Esophagus (tissue), 2 donors: ENCODE measurements around the gene ASCC3. TPM values are rescaled to one million over a fixed set of nuclear protein-coding genes. Genes with fewer than 3 reads are reported as not detected.
"Not testable (repeated sequence)": the region's sequence is repeated elsewhere in the genome, so short reads cannot be mapped to it uniquely, and the experiment has no call there.

Experiments
- H3K27ac ChIP-seq, 2 donors: one replicate each; pipeline ENCODE4 v1.5.1; 2013; ENCODE audit warnings: low read depth in 2 of 2, mild to moderate bottlenecking in 2 of 2, inconsistent platforms in 1 of 2, low read length in 1 of 2, moderate library complexity in 1 of 2
- H3K27me3 ChIP-seq, 2 donors: one replicate each; pipeline ENCODE4 v1.6.1; 2013; ENCODE audit warnings: low read length in 2 of 2, control low read depth in 1 of 2, mild to moderate bottlenecking in 1 of 2; ENCODE audit not compliant: insufficient read depth in 2 of 2, control insufficient read depth in 1 of 2
- H3K36me3 ChIP-seq, 2 donors: one replicate each; pipeline ENCODE4 v1.6.1; 2013; ENCODE audit warnings: low read length in 1 of 2; ENCODE audit not compliant: control insufficient read depth in 2 of 2, insufficient read depth in 2 of 2
- H3K4me1 ChIP-seq, 2 donors: one replicate each; pipeline ENCODE4 v1.6.1; 2013; ENCODE audit warnings: low read length in 1 of 2; ENCODE audit not compliant: control insufficient read depth in 2 of 2, insufficient read depth in 2 of 2
- H3K4me3 ChIP-seq, 2 donors: one replicate each; pipeline ENCODE4 v1.5.1; 2013; ENCODE audit warnings: low read length in 2 of 2, mild to moderate bottlenecking in 2 of 2, low read depth in 1 of 2, moderate library complexity in 1 of 2
- H3K9me3 ChIP-seq, 2 donors: one replicate each; pipeline ENCODE4 v1.6.1; 2013; ENCODE audit warnings: mild to moderate bottlenecking in 2 of 2, low read depth in 1 of 2, low read length in 1 of 2, moderate library complexity in 1 of 2; ENCODE audit not compliant: control insufficient read depth in 2 of 2, insufficient read depth in 1 of 2
- WGBS, 2 donors: extraction: QIAGEN DNeasy Blood & Tissue Kit; methylation state at CpG; one replicate each; pipeline ENCODE4 v1.1.7; 2013; 5-methylcytosine and 5-hydroxymethylcytosine counted together
- polyA plus RNA-seq, 2 donors: library from polyadenylated mRNA; stranded (reverse); fragments of 200-250 nt; gene quantifications; one replicate each; pipeline ENCODE4 v1.2.3, GENCODE V29; 2013
- donor health status: healthy with polysubstance abuse.
- donor health status: Bipolar disorder and iron deficiency.

ASCC3 gene
- polyA plus RNA-seq, 2 donors, result 7.4 to 15.0 TPM

- H3K9me3 ChIP-seq, result no peaks in the 10 kb centered on the region
- WGBS, 2 donors, result 83 to 85% methylated on average over 2 of the region's 2 CpGs
- H3K36me3 ChIP-seq, result peaks cover 0 to 2% of the 10 kb centered on the region in 2 donors
- no peak overlapping the region for H3K27ac ChIP-seq
- no peaks in the 10 kb centered on the region for H3K27me3 ChIP-seq
- H3K4me3 ChIP-seq, result no peak overlapping the region
- H3K4me1 ChIP-seq, result no peaks in the 10 kb centered on the region
Measured at GRCh38 chr6:100862063-100862462, 19.1 kb downstream of the ASCC3 start.

GRCh38 chr6:100856146-100856545 lies 25.0 kb downstream of the ASCC3 start:
- Histone ChIP-seq H3K27me3 (no peaks in the 10 kb centered on the region), H3K9me3 (no peaks in the 10 kb centered on the region), H3K4me1 (peaks cover 0 to 3% of the 10 kb centered on the region in 2 donors), H3K36me3 (no peaks in the 10 kb centered on the region), H3K27ac (no peak overlapping the region), H3K4me3 (no peak overlapping the region)

- Histone ChIP-seq H3K4me3 (no peak overlapping the region), H3K9me3 (no peaks in the 10 kb centered on the region), H3K27me3 (no peaks in the 10 kb centered on the region), H3K4me1 (peaks cover 0 to 3% of the 10 kb centered on the region in 2 donors), H3K36me3 (no peaks in the 10 kb centered on the region), H3K27ac (no peak overlapping the region)
- 97 to 98% methylated on average over 12 of the region's 12 CpGs for WGBS, 2 donors
Measured at GRCh38 chr6:100851819-100852218, 29.3 kb downstream of the ASCC3 start.

GRCh38 chr6:100850174-100850573 lies 31.0 kb downstream of the ASCC3 start:
- peaks cover 0 to 3% of the 10 kb centered on the region in 2 donors for H3K4me1 ChIP-seq
- no peak overlapping the region for H3K27ac ChIP-seq
- no peaks in the 10 kb centered on the region for H3K27me3 ChIP-seq
- no peaks in the 10 kb centered on the region for H3K36me3 ChIP-seq
- H3K4me3 ChIP-seq, result no peak overlapping the region
- H3K9me3 ChIP-seq, result no peaks in the 10 kb centered on the region
- 82 to 86% methylated on average over 2 of the region's 2 CpGs for WGBS, 2 donors

- Histone ChIP-seq H3K4me3 (no peak overlapping the region), H3K27me3 (no peaks in the 10 kb centered on the region), H3K27ac (no peak overlapping the region), H3K4me1 (no peaks in the 10 kb centered on the region), H3K9me3 (no peaks in the 10 kb centered on the region), H3K36me3 (no peaks in the 10 kb centered on the region)
- WGBS, 2 donors, result 75 to 88% methylated on average over 2 of the region's 2 CpGs
Measured at GRCh38 chr6:100846276-100846675, 34.9 kb downstream of the ASCC3 start.

GRCh38 chr6:100845676-100846075 lies 35.5 kb downstream of the ASCC3 start:
- 45 to 56% methylated on average over 1 of the region's 1 CpG for WGBS, 2 donors
- Histone ChIP-seq H3K27ac (no peak overlapping the region), H3K4me3 (no peak overlapping the region), H3K27me3 (no peaks in the 10 kb centered on the region), H3K4me1 (no peaks in the 10 kb centered on the region), H3K36me3 (no peaks in the 10 kb centered on the region), H3K9me3 (no peaks in the 10 kb centered on the region)

GRCh38 chr6:100839419-100839818 lies 41.7 kb downstream of the ASCC3 start:
- no peaks in the 10 kb centered on the region for H3K27me3 ChIP-seq
- no peak overlapping the region for H3K27ac ChIP-seq
- H3K36me3 ChIP-seq, result no peaks in the 10 kb centered on the region
- H3K9me3 ChIP-seq, result no peaks in the 10 kb centered on the region
- no peak overlapping the region for H3K4me3 ChIP-seq
- H3K4me1 ChIP-seq, result no peaks in the 10 kb centered on the region
- 100% methylated on average over 1 of the region's 1 CpG for WGBS, 2 donors

GRCh38 chr6:100838011-100838410 lies 43.1 kb downstream of the ASCC3 start:
- no peaks in the 10 kb centered on the region for H3K9me3 ChIP-seq
- no peaks in the 10 kb centered on the region for H3K27me3 ChIP-seq
- H3K4me3 ChIP-seq, result no peak overlapping the region
- H3K27ac ChIP-seq, result no peak overlapping the region
- no peaks in the 10 kb centered on the region for H3K4me1 ChIP-seq
- no peaks in the 10 kb centered on the region for H3K36me3 ChIP-seq

GRCh38 chr6:100833972-100834574 lies 47.1 kb downstream of the ASCC3 start:
- 96 to 97% methylated on average over 5 of the region's 5 CpGs for WGBS, 2 donors
- Histone ChIP-seq H3K36me3 (no peaks in the 10 kb centered on the region), H3K9me3 (peaks cover under 1 to 2% of the 10 kb centered on the region in 2 donors), H3K27ac (no peak overlapping the region), H3K4me1 (no peaks in the 10 kb centered on the region), H3K4me3 (no peak overlapping the region), H3K27me3 (no peaks in the 10 kb centered on the region)

GRCh38 chr6:100829077-100829595 lies 52.0 kb downstream of the ASCC3 start:
- WGBS, 2 donors, result 96 to 97% methylated on average over 25 to 27 of the region's 27 CpGs

More at GRCh38 chr6:100829077-100829595, 52.0 kb downstream of the ASCC3 start:
- H3K27me3 ChIP-seq, H3K4me1 ChIP-seq, H3K36me3 ChIP-seq, H3K9me3 ChIP-seq, H3K4me3 ChIP-seq, H3K27ac ChIP-seq: not testable (repeated sequence)
